Measurements from ENCODE around the gene MRC2.
"Not testable (repeated sequence)": the region's sequence is repeated elsewhere in the genome, so short reads cannot be mapped to it uniquely, and the experiment has no call there.

MRC2 gene

DNA sequence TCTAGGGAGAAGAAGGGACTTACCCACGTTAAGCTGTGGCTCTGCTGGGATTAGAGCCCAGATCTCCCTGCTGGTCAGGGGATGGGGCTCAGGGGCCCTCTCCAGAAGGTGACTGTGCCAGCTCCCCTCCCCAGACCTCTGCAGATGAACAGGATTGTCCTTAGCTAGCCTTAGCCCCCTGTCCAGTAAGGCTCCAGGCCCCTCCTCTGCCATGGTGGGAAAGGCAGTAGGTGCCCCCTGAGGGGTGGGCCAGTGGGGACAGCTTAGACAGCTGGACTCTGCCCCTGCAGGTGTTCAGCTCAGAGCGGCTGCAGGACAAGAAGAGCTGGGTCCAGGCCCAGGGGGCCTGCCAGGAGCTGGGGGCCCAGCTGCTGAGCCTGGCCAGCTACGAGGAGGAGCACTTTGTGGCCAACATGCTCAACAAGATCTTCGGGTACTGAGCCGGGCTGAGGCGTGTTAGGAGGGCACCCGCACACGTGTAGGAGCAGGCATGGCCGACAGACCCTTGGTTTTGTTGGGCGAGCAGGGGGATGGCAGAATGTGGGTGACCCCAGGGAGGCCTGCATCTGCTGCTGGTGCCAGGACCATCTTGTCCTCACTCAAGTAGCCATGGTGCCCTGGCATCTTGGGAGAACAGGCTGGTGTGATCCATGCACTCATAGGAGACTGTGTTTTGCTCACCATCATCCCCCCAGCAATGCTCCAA is 50.9 kb downstream of the MRC2 start:
- no peak for DNase-seq (ENCODE audit: low read depth in 2 of 2, low spot score in 1 of 2)

- DNase-seq (ENCODE audit: low read depth in 2 of 2, low spot score in 1 of 2): no peak
Measured at GRCh38 chr17:62679866-62680377, 52.5 kb downstream of the MRC2 start.

DNA sequence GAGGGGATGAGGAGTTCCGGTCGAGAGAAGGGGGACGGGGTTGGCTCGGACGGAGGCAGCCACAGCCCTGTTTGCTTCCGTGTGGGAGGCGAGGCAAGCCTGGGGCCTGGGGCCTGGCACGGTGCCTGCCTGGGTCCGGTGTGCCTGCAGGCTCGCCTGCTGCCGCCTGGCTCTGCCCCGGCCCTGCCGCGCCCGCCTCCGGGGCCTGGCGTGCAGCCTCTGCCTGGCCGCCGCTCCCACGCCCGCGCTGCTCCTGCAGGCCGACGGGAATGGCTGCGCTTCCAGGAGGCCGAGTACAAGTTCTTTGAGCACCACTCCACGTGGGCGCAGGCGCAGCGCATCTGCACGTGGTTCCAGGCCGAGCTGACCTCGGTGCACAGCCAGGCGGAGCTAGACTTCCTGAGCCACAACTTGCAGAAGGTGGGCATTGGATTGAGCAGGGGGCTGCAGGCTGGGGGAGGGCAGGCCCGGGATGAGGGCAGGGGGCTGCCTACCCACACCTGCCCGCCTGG is 53.1 kb downstream of the MRC2 start:
- DNase-seq (ENCODE audit: low read depth in 2 of 2, low spot score in 1 of 2): no peak

GRCh38 chr17:62681061-62681938 is 53.8 kb downstream of the MRC2 start:
- no peak for DNase-seq (ENCODE audit: low read depth in 2 of 2, low spot score in 1 of 2)

GRCh38 chr17:62681939-62682381 is 54.5 kb downstream of the MRC2 start:
- no peak for DNase-seq (ENCODE audit: low read depth in 2 of 2, low spot score in 1 of 2)

- DNase-seq (ENCODE audit: low read depth in 2 of 2, low spot score in 1 of 2): no peak
Measured at GRCh38 chr17:62684179-62684578, 56.7 kb downstream of the MRC2 start.

DNA sequence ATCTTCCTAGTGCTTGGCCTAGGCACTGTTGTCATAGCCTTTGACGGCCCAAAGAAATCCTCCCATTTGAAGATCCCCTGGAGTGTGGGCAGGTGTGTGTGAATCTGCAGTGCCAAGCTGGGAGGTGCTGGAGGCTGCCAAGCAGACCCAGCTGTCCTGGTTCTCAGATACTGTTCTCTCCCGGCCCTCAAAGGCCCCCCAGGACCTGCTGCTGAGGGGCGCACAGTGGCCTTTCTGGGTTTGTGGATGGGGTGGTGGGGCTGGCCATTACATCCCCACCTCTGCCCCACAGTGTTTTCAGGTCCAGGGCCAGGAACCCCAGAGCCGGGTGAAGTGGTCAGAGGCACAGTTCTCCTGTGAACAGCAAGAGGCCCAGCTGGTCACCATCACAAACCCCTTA is 60.5 kb downstream of the MRC2 start:
- DNase-seq (ENCODE audit: low read depth in 2 of 2, low spot score in 1 of 2): no peak

DNA sequence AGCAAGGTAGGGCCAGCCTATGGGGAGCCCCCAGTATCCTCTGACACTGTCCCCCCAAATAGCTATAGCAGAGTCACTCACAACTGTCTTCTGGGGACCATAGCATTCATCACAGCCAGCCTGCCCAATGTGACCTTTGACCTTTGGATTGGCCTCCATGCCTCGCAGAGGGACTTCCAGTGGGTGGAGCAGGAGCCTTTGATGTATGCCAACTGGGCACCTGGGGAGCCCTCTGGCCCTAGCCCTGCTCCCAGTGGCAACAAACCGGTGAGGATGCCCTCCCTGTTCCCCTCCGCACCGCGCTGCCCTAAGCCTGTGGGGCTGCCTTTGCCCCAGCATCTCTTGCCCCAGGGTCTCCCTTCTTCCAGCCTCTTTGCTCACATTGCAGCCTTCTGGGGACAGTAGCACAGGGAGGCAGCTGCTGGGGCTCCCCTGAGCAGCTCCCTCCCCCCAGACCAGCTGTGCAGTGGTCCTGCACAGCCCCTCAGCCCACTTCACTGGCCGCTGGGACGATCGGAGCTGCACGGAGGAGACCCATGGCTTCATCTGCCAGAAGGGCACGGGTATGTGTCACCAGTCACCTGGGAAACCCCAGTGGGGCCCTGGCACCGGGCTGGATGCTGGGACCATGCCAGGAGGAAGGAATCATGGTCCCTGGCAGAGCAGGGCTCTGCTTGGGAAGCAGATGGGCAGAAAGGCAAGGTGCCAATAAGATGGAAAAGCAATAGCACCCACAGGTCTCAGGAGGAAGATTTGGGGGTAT is 61.1 kb downstream of the MRC2 start:
- no peak for DNase-seq (ENCODE audit: low read depth in 2 of 2, low spot score in 1 of 2)

- DNase-seq (ENCODE audit: low read depth in 2 of 2, low spot score in 1 of 2): no peak
Measured at GRCh38 chr17:62689441-62690167, 62.1 kb downstream of the MRC2 start.

DNA sequence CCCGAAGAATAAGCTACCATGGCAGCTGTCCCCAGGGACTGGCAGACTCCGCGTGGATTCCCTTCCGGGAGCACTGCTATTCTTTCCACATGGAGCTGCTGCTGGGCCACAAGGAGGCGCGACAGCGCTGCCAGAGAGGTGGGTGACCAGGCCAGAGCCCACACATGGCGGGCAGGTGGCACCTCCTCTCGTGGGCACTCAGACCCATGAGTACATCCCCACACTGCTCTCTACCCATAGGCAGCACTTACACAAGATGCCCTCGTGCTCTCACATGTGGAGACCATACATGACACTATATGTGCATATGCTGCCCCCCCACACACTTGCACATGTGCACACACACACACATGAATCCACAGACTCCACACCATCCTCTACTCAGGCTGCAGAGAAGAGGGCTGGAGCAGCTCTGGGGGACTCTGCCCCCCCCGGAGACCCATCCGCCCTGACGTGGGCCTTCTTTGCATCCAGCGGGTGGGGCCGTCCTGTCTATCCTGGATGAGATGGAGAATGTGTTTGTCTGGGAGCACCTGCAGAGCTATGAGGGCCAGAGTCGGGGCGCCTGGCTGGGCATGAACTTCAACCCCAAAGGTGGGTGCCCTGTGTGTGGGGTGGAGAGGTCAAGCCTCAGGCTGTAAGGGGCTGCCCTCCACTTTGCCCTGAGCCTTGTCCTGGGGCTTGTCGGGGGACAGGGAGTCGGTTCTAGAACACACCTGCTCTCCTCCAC is 62.9 kb downstream of the MRC2 start:
- DNase-seq (ENCODE audit: low read depth in 2 of 2, low spot score in 1 of 2): no peak

GRCh38 chr17:62691589-62691915 is 64.1 kb downstream of the MRC2 start:
- DNase-seq (ENCODE audit: low read depth in 2 of 2, low spot score in 1 of 2): not testable (repeated sequence)

- no peak for DNase-seq (ENCODE audit: low read depth in 2 of 2, low spot score in 1 of 2)
Measured at GRCh38 chr17:62692159-62692651, 64.7 kb downstream of the MRC2 start.

- DNase-seq (ENCODE audit: low read depth in 2 of 2, low spot score in 1 of 2): no peak
Measured at GRCh38 chr17:62692721-62693431, 65.4 kb downstream of the MRC2 start.

DNA sequence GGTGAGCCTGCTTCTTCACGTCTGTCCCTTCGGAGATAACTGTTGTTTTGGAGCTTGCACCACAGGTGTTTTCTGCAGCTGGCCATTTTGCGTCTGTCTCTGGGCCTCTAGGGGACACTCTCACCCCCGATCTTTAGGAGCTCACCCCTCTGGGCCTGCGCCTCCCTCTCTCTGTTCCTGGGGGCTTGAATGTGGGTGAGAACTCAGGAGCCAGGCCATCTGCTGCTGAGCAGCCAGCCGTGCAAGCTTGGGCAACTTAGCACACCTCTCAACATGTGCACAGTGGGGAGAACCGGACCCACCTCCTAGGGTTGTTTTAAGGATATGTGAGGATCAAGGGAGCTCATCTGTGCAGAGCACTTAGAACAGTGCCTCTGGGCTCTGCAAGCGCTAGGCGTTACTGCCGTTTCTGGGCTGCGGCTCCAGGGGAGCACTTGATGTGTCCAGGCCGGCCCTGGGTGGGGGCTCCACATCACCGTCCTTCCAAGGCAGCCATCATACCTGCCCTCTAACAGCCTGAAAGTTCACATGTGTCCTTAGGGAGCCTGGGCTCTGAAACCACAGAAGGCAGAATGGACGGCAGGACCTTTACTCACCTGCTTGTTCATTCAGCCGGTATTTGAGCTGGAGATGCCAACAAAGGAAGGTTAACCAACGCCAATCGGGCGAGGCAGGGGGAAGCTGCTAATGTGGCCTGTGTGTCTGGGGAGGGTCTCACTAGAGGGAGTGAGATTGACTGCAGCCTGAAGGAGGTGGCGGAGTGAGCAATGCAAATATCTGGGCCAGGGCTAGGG is 66.3 kb downstream of the MRC2 start:
- no peak for DNase-seq (ENCODE audit: low read depth in 2 of 2, low spot score in 1 of 2)

- DNase-seq (ENCODE audit: low read depth in 2 of 2, low spot score in 1 of 2): not testable (repeated sequence)
Measured at GRCh38 chr17:62695093-62695738, 67.7 kb downstream of the MRC2 start.

- DNase-seq (ENCODE audit: low read depth in 2 of 2, low spot score in 1 of 2): no peak
Measured at GRCh38 chr17:62696256-62696655, 68.8 kb downstream of the MRC2 start.

DNA sequence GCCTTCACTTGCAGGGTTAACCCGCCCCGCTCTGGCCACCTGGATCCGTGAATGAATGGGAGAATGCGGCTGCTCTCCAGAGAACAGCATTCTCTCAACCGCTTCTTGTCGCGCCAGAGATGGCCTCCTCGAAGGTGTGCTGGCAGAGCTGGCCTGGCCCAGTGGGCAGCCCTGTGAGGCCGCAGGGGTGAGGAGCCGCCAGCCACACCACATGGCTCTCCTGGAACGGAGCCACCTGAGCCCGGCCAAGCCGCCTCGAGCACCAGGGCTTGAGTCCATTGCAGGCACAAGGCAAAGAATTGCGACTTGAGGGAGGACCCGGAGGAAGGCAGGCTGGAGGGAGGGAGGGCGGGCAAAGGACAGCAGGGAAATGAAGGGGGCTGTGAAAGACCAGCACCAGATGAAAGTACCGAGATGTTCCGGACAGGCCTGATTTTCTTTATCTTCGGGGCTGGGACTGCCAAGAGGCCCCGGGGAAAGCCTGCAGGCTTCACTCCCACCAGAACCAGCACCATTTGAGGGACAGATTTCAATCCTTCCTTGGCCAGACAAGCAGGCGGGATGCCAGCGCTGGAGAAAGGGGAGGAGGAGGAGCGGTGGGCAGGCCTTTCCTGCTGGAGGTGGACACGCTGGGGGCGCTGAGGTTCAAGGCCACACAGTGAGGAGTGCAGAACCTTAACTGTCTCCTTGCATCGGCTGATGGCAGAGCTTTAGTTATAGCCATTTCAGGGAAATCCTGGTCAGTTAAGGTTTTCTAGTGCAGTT is 69.4 kb downstream of the MRC2 start:
- DNase-seq (ENCODE audit: low read depth in 2 of 2, low spot score in 1 of 2): no peak

Data from stimulated activated CD8-positive, alpha-beta memory T cell treated with anti-CD3 and anti-CD28 coated beads, Interleukin-4, amount 100 ng/mL, for 4 hours (primary cell).